Occipital lobe (tissue), 2 donors: ENCODE results near the gene GBF1. TPM values are rescaled to one million over a fixed set of nuclear protein-coding genes. Genes with fewer than 3 reads are reported as not detected.
"Not testable (repeated sequence)": the region's sequence is repeated elsewhere in the genome, so short reads cannot be mapped to it uniquely, and the experiment has no call there.

Experiments
- DNase-seq: peaks from one replicate; lab custom pipeline; 2025; lab: John Stamatoyannopoulos, UW
- total RNA-seq: library from RNA; depleted of rRNA; stranded (reverse); fragments of >200 nt; gene quantifications from one replicate; pipeline ENCODE4 v1.2.3, GENCODE V29; 2014

Gene GBF1, protein sequence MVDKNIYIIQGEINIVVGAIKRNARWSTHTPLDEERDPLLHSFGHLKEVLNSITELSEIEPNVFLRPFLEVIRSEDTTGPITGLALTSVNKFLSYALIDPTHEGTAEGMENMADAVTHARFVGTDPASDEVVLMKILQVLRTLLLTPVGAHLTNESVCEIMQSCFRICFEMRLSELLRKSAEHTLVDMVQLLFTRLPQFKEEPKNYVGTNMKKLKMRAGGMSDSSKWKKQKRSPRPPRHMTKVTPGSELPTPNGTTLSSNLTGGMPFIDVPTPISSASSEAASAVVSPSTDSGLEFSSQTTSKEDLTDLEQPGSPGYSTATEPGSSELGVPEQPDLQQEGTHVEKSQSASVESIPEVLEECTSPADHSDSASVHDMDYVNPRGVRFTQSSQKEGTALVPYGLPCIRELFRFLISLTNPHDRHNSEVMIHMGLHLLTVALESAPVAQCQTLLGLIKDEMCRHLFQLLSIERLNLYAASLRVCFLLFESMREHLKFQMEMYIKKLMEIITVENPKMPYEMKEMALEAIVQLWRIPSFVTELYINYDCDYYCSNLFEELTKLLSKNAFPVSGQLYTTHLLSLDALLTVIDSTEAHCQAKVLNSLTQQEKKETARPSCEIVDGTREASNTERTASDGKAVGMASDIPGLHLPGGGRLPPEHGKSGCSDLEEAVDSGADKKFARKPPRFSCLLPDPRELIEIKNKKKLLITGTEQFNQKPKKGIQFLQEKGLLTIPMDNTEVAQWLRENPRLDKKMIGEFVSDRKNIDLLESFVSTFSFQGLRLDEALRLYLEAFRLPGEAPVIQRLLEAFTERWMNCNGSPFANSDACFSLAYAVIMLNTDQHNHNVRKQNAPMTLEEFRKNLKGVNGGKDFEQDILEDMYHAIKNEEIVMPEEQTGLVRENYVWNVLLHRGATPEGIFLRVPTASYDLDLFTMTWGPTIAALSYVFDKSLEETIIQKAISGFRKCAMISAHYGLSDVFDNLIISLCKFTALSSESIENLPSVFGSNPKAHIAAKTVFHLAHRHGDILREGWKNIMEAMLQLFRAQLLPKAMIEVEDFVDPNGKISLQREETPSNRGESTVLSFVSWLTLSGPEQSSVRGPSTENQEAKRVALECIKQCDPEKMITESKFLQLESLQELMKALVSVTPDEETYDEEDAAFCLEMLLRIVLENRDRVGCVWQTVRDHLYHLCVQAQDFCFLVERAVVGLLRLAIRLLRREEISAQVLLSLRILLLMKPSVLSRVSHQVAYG (N-terminal part only)
- total RNA-seq: 16.5 TPM

GRCh38 chr10:102245082-102245931 is at the start of gene GBF1:
Gene GBF1 (plus strand): TSS chr10:102245532. CDS start chr10:102258939, 13,407 bp downstream.
- DNase-seq: peak; percentile 96

DNA sequence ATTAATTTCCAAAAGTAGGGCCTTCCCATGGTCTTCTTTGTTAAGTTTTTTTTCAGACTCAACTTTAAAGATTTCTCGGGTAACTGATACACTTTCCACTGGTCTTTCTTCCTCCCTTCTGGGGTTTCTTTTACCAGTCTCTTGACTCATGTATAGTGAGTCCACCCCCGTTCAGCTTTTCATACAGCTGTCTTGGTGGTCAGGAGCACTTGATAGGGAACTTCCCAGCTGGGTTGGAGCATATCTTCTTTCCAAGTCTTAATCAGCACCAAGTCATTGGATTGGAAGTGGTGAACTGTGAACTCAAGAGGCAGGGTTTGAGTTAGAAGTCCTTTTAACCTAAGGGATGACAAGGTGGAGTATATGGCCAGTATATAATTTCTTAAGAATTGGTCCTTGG is 48.4 kb upstream of the GBF1 start:
- DNase-seq: no peak

DNA sequence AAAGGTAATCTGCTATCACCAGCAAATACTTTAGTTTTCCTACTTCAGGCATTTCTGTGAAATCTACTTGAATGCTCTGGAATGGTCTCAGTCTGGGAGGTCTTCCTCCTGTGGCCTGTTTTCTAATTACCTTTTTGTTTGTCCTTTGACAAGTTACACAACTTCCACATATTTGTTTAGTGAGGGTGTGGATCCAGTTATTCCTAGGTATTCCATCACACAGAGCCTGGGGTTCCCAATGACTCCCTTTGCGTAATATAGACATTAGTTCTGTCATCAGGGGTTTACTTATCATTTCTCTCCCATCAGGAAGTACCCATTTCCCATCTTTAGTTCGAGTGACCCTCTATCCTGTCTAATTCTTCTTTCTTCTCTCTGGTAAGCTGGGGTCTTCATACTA is 47.3 kb upstream of the GBF1 start:
- DNase-seq: no peak

GRCh38 chr10:102200751-102201640 is 44.3 kb upstream of the GBF1 start:
- DNase-seq: no peak

GRCh38 chr10:102202386-102202785 is 42.9 kb upstream of the GBF1 start:
- no peak for DNase-seq

- DNase-seq: no peak
Observed at GRCh38 chr10:102208311-102209035, 36.9 kb upstream of the GBF1 start.

DNA sequence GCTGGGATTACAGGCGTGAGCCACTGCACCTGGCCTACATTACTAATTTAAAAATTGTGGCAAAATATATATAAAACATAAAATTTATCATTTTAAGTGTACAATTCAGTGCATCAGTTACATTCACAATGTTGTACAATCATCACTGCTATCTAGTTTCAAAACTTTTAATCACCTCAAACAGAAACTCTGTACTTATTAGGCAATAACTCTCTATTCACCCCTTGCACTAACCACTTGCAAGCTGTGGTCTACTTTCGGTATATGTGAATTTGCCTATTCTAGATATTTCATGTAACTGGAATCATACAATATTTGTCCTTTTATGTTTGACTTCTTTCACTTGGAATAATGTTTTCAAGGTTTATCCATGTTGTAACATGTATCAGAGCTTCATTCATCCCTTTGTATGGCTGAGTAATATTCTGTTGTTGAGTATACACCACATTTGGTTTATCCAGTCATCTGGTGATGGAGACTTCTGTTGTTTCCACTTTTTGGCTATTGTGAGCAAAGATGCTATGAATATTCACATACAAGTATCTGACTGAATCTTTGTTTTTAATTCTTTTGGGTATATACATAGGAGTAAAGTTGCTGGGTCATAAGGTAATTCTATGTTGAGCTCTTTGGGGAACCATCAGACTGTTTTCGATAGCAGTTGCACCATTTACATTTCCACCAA is 33.6 kb upstream of the GBF1 start:
- DNase-seq: no peak

GRCh38 chr10:102213599-102213998 is 31.7 kb upstream of the GBF1 start:
- not testable (repeated sequence) for DNase-seq

DNA sequence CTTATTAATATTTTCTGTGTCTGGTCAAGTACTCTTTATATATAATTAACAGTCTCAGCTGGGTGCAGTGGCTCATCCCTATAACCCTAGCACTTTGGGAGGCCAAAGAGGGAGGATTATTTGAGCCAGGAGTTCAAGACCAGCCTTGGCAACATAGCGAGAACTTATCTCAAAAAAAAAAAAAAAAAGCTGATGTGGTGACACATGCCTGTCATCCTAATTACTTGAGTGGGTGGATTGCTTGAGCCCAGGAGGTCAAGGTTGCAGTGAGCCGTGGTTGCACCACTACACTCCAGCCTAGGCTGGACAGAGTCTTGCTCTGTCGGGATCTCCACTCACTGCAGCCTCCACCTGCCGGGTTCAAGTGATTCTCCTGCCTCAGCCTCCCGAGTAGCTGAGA is 26.0 kb upstream of the GBF1 start:
- DNase-seq: no peak

- DNase-seq: no peak
Observed at GRCh38 chr10:102220612-102221011, 24.7 kb upstream of the GBF1 start.

DNA sequence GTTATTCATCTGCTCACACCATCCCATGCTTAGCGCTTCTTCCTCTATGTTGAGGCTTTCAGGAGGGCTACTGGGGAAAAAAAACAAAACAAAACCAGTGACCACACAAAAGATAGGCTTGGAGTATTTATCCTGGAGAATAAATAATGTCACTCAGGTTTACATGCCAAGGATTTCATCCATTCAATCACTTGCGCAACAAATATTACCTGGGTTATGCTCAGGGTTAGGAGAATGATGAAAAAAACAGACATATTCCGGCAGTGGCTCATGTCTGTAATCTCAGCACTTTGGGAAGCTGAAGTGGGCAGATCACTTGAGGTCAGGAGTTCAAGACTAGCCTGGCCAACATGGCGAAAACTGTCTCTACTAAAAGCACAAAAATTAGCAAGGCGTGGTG is 22.5 kb upstream of the GBF1 start:
- DNase-seq: no peak

GRCh38 chr10:102225646-102226541 is 19.4 kb upstream of the GBF1 start, which contains the start of gene ELOVL3:
Gene ELOVL3 (plus strand): TSS chr10:102226299. CDS start chr10:102226549, 250 bp downstream.
- peak; percentile 80 for DNase-seq

GRCh38 chr10:102226542-102226870 is 18.8 kb upstream of the GBF1 start:
- DNase-seq: no peak

- no peak for DNase-seq
Observed at GRCh38 chr10:102227050-102227449, 18.3 kb upstream of the GBF1 start.

DNA sequence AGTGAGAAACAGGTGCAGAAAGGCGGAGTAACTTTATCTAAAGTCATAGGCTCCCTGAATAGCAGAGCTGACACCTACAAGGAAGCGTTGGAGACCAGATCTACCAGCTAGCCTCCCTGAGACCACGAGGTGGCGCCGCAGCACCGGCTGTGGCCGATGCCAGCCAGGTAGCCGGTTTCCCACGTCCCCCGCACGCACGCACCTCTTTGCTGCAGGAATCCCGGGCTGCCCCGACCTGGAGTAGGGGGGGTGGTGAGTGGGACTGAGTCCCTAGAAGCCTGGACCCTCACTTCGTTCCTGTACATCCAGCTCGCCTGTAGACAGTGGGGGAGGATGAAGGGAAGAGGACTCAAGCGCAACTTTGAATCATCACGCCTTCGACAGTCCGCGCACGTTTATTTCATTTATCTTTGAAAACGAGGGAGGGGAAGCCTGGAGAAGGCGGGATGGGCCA is 15.5 kb upstream of the GBF1 start:
- DNase-seq: peak; percentile 51

DNA sequence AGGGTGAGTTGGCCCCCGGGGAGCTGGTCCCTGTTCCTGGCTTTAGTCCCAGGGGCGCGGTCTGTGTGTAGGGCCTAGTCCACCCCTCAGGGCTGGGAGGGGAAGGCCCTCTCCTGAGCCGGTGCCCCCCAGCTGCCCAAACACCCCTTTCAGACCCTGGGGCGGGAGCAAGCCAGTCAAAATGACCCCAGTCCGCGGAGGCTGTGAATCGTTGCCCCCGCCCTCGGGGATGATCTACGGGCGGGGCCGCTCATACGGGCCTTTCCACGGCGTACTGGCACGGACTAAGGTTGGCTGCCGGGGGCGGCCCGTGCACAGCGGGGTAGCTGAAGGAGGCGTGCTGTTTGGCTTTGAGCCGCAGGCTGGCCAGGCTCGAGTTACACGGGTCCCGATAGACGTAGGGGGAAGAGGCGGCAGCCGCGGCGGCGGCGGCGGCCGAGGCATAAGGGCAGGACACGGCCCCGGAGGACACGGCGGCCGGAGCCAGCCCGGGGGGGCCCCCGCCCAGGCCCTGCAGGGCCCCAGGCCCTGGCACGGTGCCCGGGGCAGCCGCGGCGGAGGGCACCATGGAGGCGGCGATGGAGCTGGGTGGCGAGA is 15.0 kb upstream of the GBF1 start:
- no peak for DNase-seq

GRCh38 chr10:102230861-102231356 is 14.4 kb upstream of the GBF1 start:
- DNase-seq: no peak
